ENCODE measurements around the gene ST6GALNAC3. TPM values are rescaled to one million over a fixed set of nuclear protein-coding genes. Genes with fewer than 3 reads are reported as not detected.

The ST6GALNAC3 gene
- total RNA-seq, 1 donor from 2014 or later = 22.0 TPM

- no peaks in the 10 kb centered on the region for H3K9me3 Mint-ChIP-seq
- no peak for TF ChIP-seq CTCF (conservative IDR thresholded peaks at IDR 0.05)
- no peak overlapping the region for H3K27ac Mint-ChIP-seq (ENCODE audit: unreplicated experiment)
- no peak overlapping the region for H3K4me3 Mint-ChIP-seq
- H3K27me3 Mint-ChIP-seq (ENCODE audit: low read depth) = no peaks in the 10 kb centered on the region
- no peaks in the 10 kb centered on the region for H3K36me3 Mint-ChIP-seq (ENCODE audit: low read depth)
- DNase-seq (ENCODE audit: low read depth, low spot score) = no peak
- H3K4me1 Mint-ChIP-seq = peaks cover 18% of the 10 kb centered on the region
Observed at GRCh38 chr1:76583875-76584477, 509.4 kb downstream of the ST6GALNAC3 start.

GRCh38 chr1:76585980-76586674 lies 511.6 kb downstream of the ST6GALNAC3 start:
- no peak overlapping the region for H3K4me3 Mint-ChIP-seq
- H3K36me3 Mint-ChIP-seq (ENCODE audit: low read depth) = no peaks in the 10 kb centered on the region
- peaks cover 18% of the 10 kb centered on the region for H3K4me1 Mint-ChIP-seq
- no peaks in the 10 kb centered on the region for H3K9me3 Mint-ChIP-seq
- no peaks in the 10 kb centered on the region for H3K27me3 Mint-ChIP-seq (ENCODE audit: low read depth)
- DNase-seq (ENCODE audit: low read depth, low spot score) = no peak
- TF ChIP-seq CTCF (conservative IDR thresholded peaks at IDR 0.05) = no peak
- H3K27ac Mint-ChIP-seq (ENCODE audit: unreplicated experiment) = no peak overlapping the region

- Mint-ChIP-seq H3K4me1 (peaks cover 18% of the 10 kb centered on the region), H3K27ac (ENCODE audit: unreplicated experiment) (no peak overlapping the region), H3K27me3 (ENCODE audit: low read depth) (no peaks in the 10 kb centered on the region), H3K9me3 (no peaks in the 10 kb centered on the region), H3K4me3 (no peak overlapping the region), H3K36me3 (ENCODE audit: low read depth) (no peaks in the 10 kb centered on the region)
- no peak for DNase-seq (ENCODE audit: low read depth, low spot score)
- no peak for TF ChIP-seq CTCF (conservative IDR thresholded peaks at IDR 0.05)
Observed at GRCh38 chr1:76587212-76587611, 512.7 kb downstream of the ST6GALNAC3 start.

- DNase-seq (ENCODE audit: low read depth, low spot score) = no peak
- Mint-ChIP-seq H3K9me3 (peaks cover 12% of the 10 kb centered on the region), H3K27me3 (ENCODE audit: low read depth) (no peaks in the 10 kb centered on the region), H3K36me3 (ENCODE audit: low read depth) (peaks cover 8% of the 10 kb centered on the region), H3K27ac (ENCODE audit: unreplicated experiment) (no peak overlapping the region), H3K4me1 (no peaks in the 10 kb centered on the region), H3K4me3 (no peak overlapping the region)
- no peak for TF ChIP-seq CTCF (conservative IDR thresholded peaks at IDR 0.05)
Observed at GRCh38 chr1:76591461-76591860, 516.9 kb downstream of the ST6GALNAC3 start.

- no peak overlapping the region for H3K27ac Mint-ChIP-seq (ENCODE audit: unreplicated experiment)
- H3K4me1 Mint-ChIP-seq = no peaks in the 10 kb centered on the region
- no peak for TF ChIP-seq CTCF (conservative IDR thresholded peaks at IDR 0.05)
- H3K27me3 Mint-ChIP-seq (ENCODE audit: low read depth) = no peaks in the 10 kb centered on the region
- H3K4me3 Mint-ChIP-seq = no peak overlapping the region
- no peak for DNase-seq (ENCODE audit: low read depth, low spot score)
- H3K9me3 Mint-ChIP-seq = peaks cover 14% of the 10 kb centered on the region
- H3K36me3 Mint-ChIP-seq (ENCODE audit: low read depth) = peaks cover 8% of the 10 kb centered on the region
Observed at GRCh38 chr1:76591963-76592362, 517.4 kb downstream of the ST6GALNAC3 start.

Data from neural crest cell (in vitro differentiated cells).